Body of pancreas (tissue), 4 donors: Measurements from ENCODE around the gene GNB3.

Source experiments
- CTCF ChIP-seq, 7 experiments: fragments of 450-650 bp in 4 of 7; fragments of 200-600 bp in 3 of 7; sonication (generic) in 3 of 7; IDR thresholded peaks; one replicate each; pipeline ENCODE4 v1.5.1; 2016 to 2019; ENCODE audit warnings: antibody characterized with exemption in 7 of 7
- POLR2A ChIP-seq, 3 donors: fragments of 450-650 bp; IDR thresholded peaks; one replicate each; pipeline ENCODE4 v1.6.1; 2016; ENCODE audit warnings: antibody characterized with exemption in 3 of 3, mild to moderate bottlenecking in 2 of 3

GRCh38 chr12:6855322-6855721 is 14.6 kb downstream of the GNB3 start:
- TF ChIP-seq POLR2A (IDR thresholded peaks at IDR 0.05), result no peak
- TF ChIP-seq CTCF (IDR thresholded peaks at IDR 0.05), result no peak
